HuH-7.5 (cell line): Measurements from ENCODE around the gene GPR65.
A peak's percentile ranks its signal among the peaks of the same experiment; 100 is the strongest.

ENCODE experiments used
- DNase-seq: peaks from one replicate; pipeline ENCODE4 v3.0.0; 2011; ENCODE audit warnings: low spot score

Gene GPR65

GRCh38 chr14:88040146-88040545, 35.2 kb downstream of the GPR65 start:
- no peak for DNase-seq

GRCh38 chr14:88043529-88044443, 38.9 kb downstream of the GPR65 start:
- peak; percentile 21 for DNase-seq

- no peak for DNase-seq
These were observed 39.5 kb downstream of the GPR65 start for GRCh38 chr14:88044444-88044758.

- no peak for DNase-seq
These were observed 40.0 kb downstream of the GPR65 start for GRCh38 chr14:88044776-88045446.

GRCh38 chr14:88045705-88046104, 40.8 kb downstream of the GPR65 start:
- DNase-seq: no peak

- DNase-seq: no peak
These were observed 43.4 kb downstream of the GPR65 start for GRCh38 chr14:88048351-88048750.

- DNase-seq: no peak
These were observed 44.3 kb downstream of the GPR65 start for GRCh38 chr14:88049266-88049665.

- DNase-seq: no peak
These were observed 45.0 kb downstream of the GPR65 start for GRCh38 chr14:88049936-88050335.

- DNase-seq: no peak
These were observed 55.6 kb downstream of the GPR65 start for GRCh38 chr14:88060576-88060975.

- DNase-seq: no peak
These were observed 58.9 kb downstream of the GPR65 start for GRCh38 chr14:88063811-88064210.
